HepG2 (cell line): ENCODE results near the gene GP2. TPM values are rescaled to one million over a fixed set of nuclear protein-coding genes. Genes with fewer than 3 reads are reported as not detected.
A peak's percentile ranks its signal among the peaks of the same experiment; 100 is the strongest.

Experiments used
- AHR ChIP-seq: IDR thresholded peaks from 2 replicates; pipeline ENCODE4 v1.6.1; 2018; ENCODE audit warnings: missing genetic modification reagents, missing compliant biosample characterization
- ATF1 ChIP-seq: IDR thresholded peaks from 2 replicates; pipeline ENCODE4 v1.6.1; 2016; ENCODE audit warnings: mild to moderate bottlenecking, control low read depth
- HMG20B ChIP-seq: conservative IDR thresholded peaks from 2 replicates; pipeline ENCODE4 v1.6.1; 2016; ENCODE audit warnings: missing genetic modification reagents, missing compliant biosample characterization
- IRF2 ChIP-seq: IDR thresholded peaks from 2 replicates; pipeline ENCODE4 v1.6.1; 2018; ENCODE audit warnings: missing genetic modification reagents, missing compliant biosample characterization
- IRX3 ChIP-seq: sonication (generic); formaldehyde crosslinking; IDR thresholded peaks from 2 replicates; pipeline ENCODE4 v1.8.1; 2023; ENCODE audit warnings: mild to moderate bottlenecking, low read depth, missing genetic modification reagents, borderline replicate concordance
- MTF2 ChIP-seq: sonication (generic); formaldehyde crosslinking; IDR thresholded peaks from 2 replicates; pipeline ENCODE4 v1.5.0; 2020; ENCODE audit warnings: missing genetic modification reagents, borderline replicate concordance
- NR2C2 ChIP-seq: sonication (generic); formaldehyde crosslinking; IDR thresholded peaks from 2 replicates; pipeline ENCODE4 v1.4.0; 2020; ENCODE audit warnings: missing genetic modification reagents, mild to moderate bottlenecking, moderate library complexity, borderline replicate concordance
- NR3C1 ChIP-seq: sonication (generic); formaldehyde crosslinking; IDR thresholded peaks from 2 replicates; pipeline ENCODE4 v1.4.0; 2020; ENCODE audit warnings: missing genetic modification reagents
- POLR2G ChIP-seq: fragments of 200-400 bp; formaldehyde crosslinking; IDR thresholded peaks from 2 replicates; pipeline ENCODE4 v1.6.1; 2018; ENCODE audit warnings: mild to moderate bottlenecking, low read depth, low read length, moderate library complexity
- PREB ChIP-seq: sonication (generic); formaldehyde crosslinking; IDR thresholded peaks from 2 replicates; pipeline ENCODE4 v1.4.0; 2020; ENCODE audit warnings: missing genetic modification reagents
- RBAK ChIP-seq: sonication (generic); formaldehyde crosslinking; IDR thresholded peaks from 2 replicates; pipeline ENCODE4 v1.5.1; 2020; ENCODE audit warnings: mild to moderate bottlenecking, missing genetic modification reagents
- TERF1 ChIP-seq: sonication (generic); formaldehyde crosslinking; IDR thresholded peaks from 2 replicates; pipeline ENCODE4 v1.8.0; 2022; ENCODE audit warnings: mild to moderate bottlenecking, missing genetic modification reagents, moderate library complexity
- ZBTB38 ChIP-seq: sonication (generic); formaldehyde crosslinking; IDR thresholded peaks from 2 replicates; pipeline ENCODE4 v1.5.1; 2020; ENCODE audit warnings: mild to moderate bottlenecking, missing genetic modification reagents
- ZFP90 ChIP-seq: sonication (generic); formaldehyde crosslinking; IDR thresholded peaks from 2 replicates; pipeline ENCODE4 v1.8.0; 2022; ENCODE audit warnings: missing genetic modification reagents, mild to moderate bottlenecking, inconsistent platforms, borderline replicate concordance
- ZFY ChIP-seq: sonication (generic); formaldehyde crosslinking; IDR thresholded peaks from 2 replicates; pipeline ENCODE4 v1.4.0; 2020; ENCODE audit warnings: missing genetic modification reagents
- ZNF263 ChIP-seq: sonication (generic); formaldehyde crosslinking; IDR thresholded peaks from 2 replicates; pipeline ENCODE4 v1.4.0; 2020; ENCODE audit warnings: missing genetic modification reagents
- ZNF354B ChIP-seq: sonication (generic); formaldehyde crosslinking; IDR thresholded peaks from 2 replicates; pipeline ENCODE4 v1.8.0; 2022; ENCODE audit warnings: mild to moderate bottlenecking, missing genetic modification reagents
- ZNF572 ChIP-seq: sonication (generic); formaldehyde crosslinking; IDR thresholded peaks from 2 replicates; pipeline ENCODE4 v1.5.1; 2020; ENCODE audit warnings: mild to moderate bottlenecking, missing genetic modification reagents
- polyA plus RNA-seq, 8 experiments: library from polyadenylated mRNA; depleted of rRNA in 3 of 8; stranded (reverse) in 7 of 8; unstranded in 1 of 8; fragments of >200 nt; fragmentation: Illumina TruSeq in 4 of 8; extraction: Trizol in 4 of 8; gene quantifications; 2 replicates each; pipeline versions ENCODE4 v1.2.1 to v1.2.3, GENCODE V29; 2011 to 2016; ENCODE audit warnings: low read depth in 4 of 8, missing spikeins in 1 of 8, mixed read lengths in 1 of 8; ENCODE audit not compliant: insufficient read depth in 1 of 8
- total RNA-seq, 5 experiments: library from RNA; depleted of rRNA; stranded (reverse); fragments of >200 nt; fragmentation: Illumina TruSeq; extraction: Trizol; gene quantifications; 2 replicates each; pipeline ENCODE4 v1.2.3, GENCODE V29; 2016; ENCODE audit warnings: low read depth in 1 of 5
- TF ChIP-seq, protein P1 (sequence below): sonication (generic); formaldehyde crosslinking; IDR thresholded peaks from 2 replicates; pipeline ENCODE4 v1.4.0; 2020; ENCODE audit warnings: missing genetic modification reagents, mild to moderate bottlenecking, borderline replicate concordance
- TF ChIP-seq, protein P2 (sequence below): sonication (generic); formaldehyde crosslinking; IDR thresholded peaks from 2 replicates; pipeline ENCODE4 v1.5.0; 2020; ENCODE audit warnings: mild to moderate bottlenecking, missing genetic modification reagents, borderline replicate concordance

Gene GP2
- total and polyA plus RNA-seq, 2 of the 13 experiments (the other 11 are each of a cell fraction or from before 2014, with no cell fraction given), result 0.15 to 0.69 TPM

DNA sequence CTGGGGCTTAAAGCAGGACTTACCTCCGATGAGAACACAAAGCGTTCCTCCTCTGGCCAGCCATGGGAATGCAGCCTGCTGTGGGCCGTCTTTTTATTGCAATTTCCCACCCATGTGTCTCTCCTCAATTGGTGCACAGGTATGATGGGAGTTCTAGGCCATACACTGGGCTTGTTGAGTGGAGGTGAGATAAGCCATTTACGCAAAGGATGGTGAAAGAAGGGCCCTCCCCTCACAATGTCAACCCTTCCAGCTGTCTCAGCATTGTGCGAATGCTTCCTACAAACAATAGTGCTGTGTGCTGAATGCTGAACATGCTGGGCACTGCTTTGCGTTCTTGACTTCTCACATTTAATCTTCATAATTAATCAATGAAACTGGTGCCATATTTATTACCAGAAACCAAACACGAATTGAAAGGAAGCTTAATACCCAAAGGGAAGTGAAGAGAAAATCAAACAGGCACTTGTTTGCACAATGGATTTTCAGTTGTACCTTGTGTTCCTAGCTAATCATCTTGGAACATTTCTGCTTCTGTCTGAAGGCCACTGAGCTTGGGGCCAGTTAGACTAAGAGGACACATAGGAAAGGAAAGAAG, at the start of gene GP2 (continued):
- TF ChIP-seq PREB (CRISPR knock-in tag), result no peak
- TF ChIP-seq AHR, result no peak
- no peak for TF ChIP-seq MTF2
- no peak for TF ChIP-seq NR2C2 (CRISPR knock-in tag)
- no peak for TF ChIP-seq NR3C1
- no peak for TF ChIP-seq ZNF354B
- no peak for TF ChIP-seq ATF1 (CRISPR knock-in tag)
- TF ChIP-seq RBAK (CRISPR knock-in tag), result no peak
- TF ChIP-seq IRF2 (CRISPR knock-in tag), result peak; percentile 42; the same call in 1 of the 2 replicates
- TF ChIP-seq IRX3 (CRISPR knock-in tag), result no peak
- no peak for TF ChIP-seq TERF1 (CRISPR knock-in tag)
- no peak for TF ChIP-seq ZFY
- no peak for TF ChIP-seq ZFP90
- TF ChIP-seq POLR2G, result no peak
- TF ChIP-seq ZNF263, result no peak
- TF ChIP-seq, protein P1, sequence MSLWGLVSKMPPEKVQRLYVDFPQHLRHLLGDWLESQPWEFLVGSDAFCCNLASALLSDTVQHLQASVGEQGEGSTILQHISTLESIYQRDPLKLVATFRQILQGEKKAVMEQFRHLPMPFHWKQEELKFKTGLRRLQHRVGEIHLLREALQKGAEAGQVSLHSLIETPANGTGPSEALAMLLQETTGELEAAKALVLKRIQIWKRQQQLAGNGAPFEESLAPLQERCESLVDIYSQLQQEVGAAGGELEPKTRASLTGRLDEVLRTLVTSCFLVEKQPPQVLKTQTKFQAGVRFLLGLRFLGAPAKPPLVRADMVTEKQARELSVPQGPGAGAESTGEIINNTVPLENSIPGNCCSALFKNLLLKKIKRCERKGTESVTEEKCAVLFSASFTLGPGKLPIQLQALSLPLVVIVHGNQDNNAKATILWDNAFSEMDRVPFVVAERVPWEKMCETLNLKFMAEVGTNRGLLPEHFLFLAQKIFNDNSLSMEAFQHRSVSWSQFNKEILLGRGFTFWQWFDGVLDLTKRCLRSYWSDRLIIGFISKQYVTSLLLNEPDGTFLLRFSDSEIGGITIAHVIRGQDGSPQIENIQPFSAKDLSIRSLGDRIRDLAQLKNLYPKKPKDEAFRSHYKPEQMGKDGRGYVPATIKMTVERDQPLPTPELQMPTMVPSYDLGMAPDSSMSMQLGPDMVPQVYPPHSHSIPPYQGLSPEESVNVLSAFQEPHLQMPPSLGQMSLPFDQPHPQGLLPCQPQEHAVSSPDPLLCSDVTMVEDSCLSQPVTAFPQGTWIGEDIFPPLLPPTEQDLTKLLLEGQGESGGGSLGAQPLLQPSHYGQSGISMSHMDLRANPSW (CRISPR knock-in tag), result no peak
- TF ChIP-seq, protein P2, sequence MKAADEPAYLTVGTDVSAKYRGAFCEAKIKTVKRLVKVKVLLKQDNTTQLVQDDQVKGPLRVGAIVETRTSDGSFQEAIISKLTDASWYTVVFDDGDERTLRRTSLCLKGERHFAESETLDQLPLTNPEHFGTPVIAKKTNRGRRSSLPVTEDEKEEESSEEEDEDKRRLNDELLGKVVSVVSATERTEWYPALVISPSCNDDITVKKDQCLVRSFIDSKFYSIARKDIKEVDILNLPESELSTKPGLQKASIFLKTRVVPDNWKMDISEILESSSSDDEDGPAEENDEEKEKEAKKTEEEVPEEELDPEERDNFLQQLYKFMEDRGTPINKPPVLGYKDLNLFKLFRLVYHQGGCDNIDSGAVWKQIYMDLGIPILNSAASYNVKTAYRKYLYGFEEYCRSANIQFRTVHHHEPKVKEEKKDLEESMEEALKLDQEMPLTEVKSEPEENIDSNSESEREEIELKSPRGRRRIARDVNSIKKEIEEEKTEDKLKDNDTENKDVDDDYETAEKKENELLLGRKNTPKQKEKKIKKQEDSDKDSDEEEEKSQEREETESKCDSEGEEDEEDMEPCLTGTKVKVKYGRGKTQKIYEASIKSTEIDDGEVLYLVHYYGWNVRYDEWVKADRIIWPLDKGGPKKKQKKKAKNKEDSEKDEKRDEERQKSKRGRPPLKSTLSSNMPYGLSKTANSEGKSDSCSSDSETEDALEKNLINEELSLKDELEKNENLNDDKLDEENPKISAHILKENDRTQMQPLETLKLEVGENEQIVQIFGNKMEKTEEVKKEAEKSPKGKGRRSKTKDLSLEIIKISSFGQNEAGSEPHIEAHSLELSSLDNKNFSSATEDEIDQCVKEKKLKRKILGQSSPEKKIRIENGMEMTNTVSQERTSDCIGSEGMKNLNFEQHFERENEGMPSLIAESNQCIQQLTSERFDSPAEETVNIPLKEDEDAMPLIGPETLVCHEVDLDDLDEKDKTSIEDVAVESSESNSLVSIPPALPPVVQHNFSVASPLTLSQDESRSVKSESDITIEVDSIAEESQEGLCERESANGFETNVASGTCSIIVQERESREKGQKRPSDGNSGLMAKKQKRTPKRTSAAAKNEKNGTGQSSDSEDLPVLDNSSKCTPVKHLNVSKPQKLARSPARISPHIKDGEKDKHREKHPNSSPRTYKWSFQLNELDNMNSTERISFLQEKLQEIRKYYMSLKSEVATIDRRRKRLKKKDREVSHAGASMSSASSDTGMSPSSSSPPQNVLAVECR (CRISPR knock-in tag), result no peak; the same call in 1 of the 2 replicates
- no peak for TF ChIP-seq ZNF572 (CRISPR knock-in tag)
- no peak for TF ChIP-seq HMG20B (CRISPR knock-in tag)
- TF ChIP-seq ZBTB38, result no peak
